SU-DHL-6 (cell line): Measurements from ENCODE around the gene SMIM26.

Experiments
- H2AFZ ChIP-seq: fragments of 200-600 bp; sonication (generic); 2 replicates; pipeline ENCODE4 v1.6.1; 2014; ENCODE audit warnings: low read depth, mild to moderate bottlenecking, moderate library complexity, mixed read lengths, antibody characterized with exemption, low read length; ENCODE audit not compliant: severe bottlenecking
- H3F3A ChIP-seq: fragments of 200-600 bp; shearing (Covaris generic); 2 replicates; pipeline ENCODE4 v1.6.0; 2016; ENCODE audit warnings: antibody characterized with exemption, mild to moderate bottlenecking; ENCODE audit not compliant: insufficient read depth
- H3K27ac ChIP-seq: fragments of 200-600 bp; sonication (generic); 2 replicates; pipeline ENCODE4 v1.5.1; 2016; ENCODE audit warnings: low read depth, mild to moderate bottlenecking, low read length, moderate library complexity, mixed read lengths
- H3K27me3 ChIP-seq: fragments of 200-600 bp; sonication (generic), shearing (Covaris generic); 2 replicates; pipeline ENCODE4 v1.6.0; 2014; ENCODE audit warnings: mild to moderate bottlenecking, low read length
- H3K36me3 ChIP-seq: fragments of 200-600 bp; sonication (generic); 2 replicates; pipeline ENCODE4 v1.6.1; 2014; ENCODE audit warnings: mild to moderate bottlenecking, low read length, mixed read lengths
- H3K4me2 ChIP-seq: fragments of 300-600, 200-600 bp; shearing (Covaris generic), sonication (generic); 2 replicates; pipeline ENCODE4 v1.6.0; 2014; ENCODE audit warnings: low read length, low read depth, mild to moderate bottlenecking; ENCODE audit not compliant: poor library complexity, severe bottlenecking
- H3K4me3 ChIP-seq: fragments of 200-600 bp; sonication (generic); 2 replicates; pipeline ENCODE4 v1.5.1; 2014; ENCODE audit warnings: antibody characterized with exemption, low read length, mild to moderate bottlenecking, mixed read lengths; ENCODE audit not compliant: insufficient read depth, poor library complexity, severe bottlenecking
- H3K79me2 ChIP-seq: fragments of 200-600 bp; sonication (generic); 2 replicates; pipeline ENCODE4 v1.6.1; 2014; ENCODE audit warnings: mild to moderate bottlenecking, low read length, moderate library complexity; ENCODE audit not compliant: insufficient read depth
- H3K9ac ChIP-seq: fragments of 200-600 bp; sonication (generic); 2 replicates; pipeline ENCODE4 v1.7.0; 2014; ENCODE audit warnings: mild to moderate bottlenecking, low read length
- H3K9me2 ChIP-seq: fragments of 200-600 bp; sonication (generic); replicated peaks from 2 replicates; pipeline ENCODE4 v1.6.1; 2014; ENCODE audit warnings: low read length; ENCODE audit not compliant: insufficient read depth
- H3K9me3 ChIP-seq: fragments of 200-600 bp; sonication (generic); 2 replicates; pipeline ENCODE4 v1.6.1; 2014; ENCODE audit warnings: low read length, mixed read lengths; ENCODE audit not compliant: insufficient read depth
- H4K20me1 ChIP-seq: fragments of 200-600 bp; sonication (generic); 2 replicates; pipeline ENCODE4 v1.6.1; 2014; ENCODE audit warnings: low read depth, mild to moderate bottlenecking, antibody characterized with exemption, low read length, moderate library complexity, mixed read lengths
- EZH2phosphoT487 ChIP-seq: fragments of 200-600 bp; sonication (generic), shearing (Covaris generic); conservative IDR thresholded peaks from 2 replicates; pipeline ENCODE4 v1.6.1; 2018; ENCODE audit warnings: mild to moderate bottlenecking, antibody characterized with exemption, low read length, moderate library complexity, mixed read lengths
- TF ChIP-seq, protein P1 (sequence below): fragments of 200-600 bp; sonication (generic); IDR thresholded peaks from one replicate; pipeline ENCODE4 v1.5.1; 2017; ENCODE audit warnings: antibody characterized with exemption, mild to moderate bottlenecking, low read length, moderate library complexity; ENCODE audit not compliant: insufficient read depth, poor library complexity, severe bottlenecking

The SMIM26 gene

DNA sequence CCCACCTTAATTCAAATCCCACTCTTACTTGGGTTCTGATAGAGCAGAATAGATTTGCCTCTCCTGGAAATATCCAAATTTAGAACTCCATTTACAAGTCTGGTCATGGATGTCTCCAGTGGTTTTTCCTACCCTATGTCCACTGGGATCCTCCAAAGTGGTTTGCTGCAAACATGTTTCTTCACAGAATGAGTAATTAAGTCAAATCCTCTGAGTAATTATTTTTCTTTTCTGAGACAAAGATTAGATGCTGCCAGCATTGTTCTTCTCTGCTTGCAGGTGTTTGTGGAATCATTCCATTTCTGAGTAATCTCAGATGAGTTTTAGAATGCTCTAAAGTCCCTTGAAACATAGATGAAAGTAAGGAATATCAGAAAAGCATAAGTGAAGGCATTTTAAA lies 42.5 kb downstream of the SMIM26 start:
- H3K36me3 ChIP-seq, result no peaks in the 10 kb centered on the region
- no peaks in the 10 kb centered on the region for H3K79me2 ChIP-seq
- H3F3A ChIP-seq, result no peaks in the 10 kb centered on the region
- no peaks in the 10 kb centered on the region for H4K20me1 ChIP-seq
- H3K4me2 ChIP-seq, result no peak overlapping the region
- no peak overlapping the region for H2AFZ ChIP-seq
- no peak overlapping the region for H3K9ac ChIP-seq
- H3K27ac ChIP-seq, result no peak overlapping the region
- no peak overlapping the region for H3K4me3 ChIP-seq
- no peaks in the 10 kb centered on the region for H3K9me3 ChIP-seq
- no peaks in the 10 kb centered on the region for H3K27me3 ChIP-seq
- TF ChIP-seq EZH2phosphoT487, result no peak
- TF ChIP-seq, protein P1, sequence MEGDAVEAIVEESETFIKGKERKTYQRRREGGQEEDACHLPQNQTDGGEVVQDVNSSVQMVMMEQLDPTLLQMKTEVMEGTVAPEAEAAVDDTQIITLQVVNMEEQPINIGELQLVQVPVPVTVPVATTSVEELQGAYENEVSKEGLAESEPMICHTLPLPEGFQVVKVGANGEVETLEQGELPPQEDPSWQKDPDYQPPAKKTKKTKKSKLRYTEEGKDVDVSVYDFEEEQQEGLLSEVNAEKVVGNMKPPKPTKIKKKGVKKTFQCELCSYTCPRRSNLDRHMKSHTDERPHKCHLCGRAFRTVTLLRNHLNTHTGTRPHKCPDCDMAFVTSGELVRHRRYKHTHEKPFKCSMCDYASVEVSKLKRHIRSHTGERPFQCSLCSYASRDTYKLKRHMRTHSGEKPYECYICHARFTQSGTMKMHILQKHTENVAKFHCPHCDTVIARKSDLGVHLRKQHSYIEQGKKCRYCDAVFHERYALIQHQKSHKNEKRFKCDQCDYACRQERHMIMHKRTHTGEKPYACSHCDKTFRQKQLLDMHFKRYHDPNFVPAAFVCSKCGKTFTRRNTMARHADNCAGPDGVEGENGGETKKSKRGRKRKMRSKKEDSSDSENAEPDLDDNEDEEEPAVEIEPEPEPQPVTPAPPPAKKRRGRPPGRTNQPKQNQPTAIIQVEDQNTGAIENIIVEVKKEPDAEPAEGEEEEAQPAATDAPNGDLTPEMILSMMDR, result no peak
- no peaks in the 10 kb centered on the region for H3K9me2 ChIP-seq

DNA sequence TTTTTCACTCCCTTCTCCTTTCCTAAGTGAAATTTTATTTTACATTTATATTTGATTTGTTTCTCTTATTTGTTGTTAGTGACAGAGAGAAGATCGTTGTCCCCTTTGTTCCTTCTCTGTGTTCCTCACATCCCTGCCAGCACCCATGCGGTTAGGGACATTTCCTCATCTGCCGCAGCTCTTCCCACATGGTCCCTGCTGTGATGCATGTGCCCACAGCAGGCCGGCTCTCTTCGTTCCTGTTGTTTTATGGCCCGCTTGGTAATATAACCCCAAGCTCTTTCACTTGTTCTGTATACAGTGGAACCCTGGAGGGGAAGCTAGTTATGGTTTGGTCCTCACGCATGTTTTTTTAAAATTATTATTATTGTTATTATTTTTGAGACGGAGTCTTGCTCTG lies 44.3 kb downstream of the SMIM26 start:
- Histone ChIP-seq H3K9me2 (no peaks in the 10 kb centered on the region), H4K20me1 (no peaks in the 10 kb centered on the region), H3K4me2 (no peak overlapping the region), H3K27me3 (no peaks in the 10 kb centered on the region), H3F3A (no peaks in the 10 kb centered on the region), H3K4me3 (no peak overlapping the region), H3K27ac (no peak overlapping the region), H3K9ac (no peak overlapping the region), H2AFZ (no peak overlapping the region), H3K79me2 (no peaks in the 10 kb centered on the region), H3K9me3 (no peaks in the 10 kb centered on the region), H3K36me3 (no peaks in the 10 kb centered on the region)
- TF ChIP-seq EZH2phosphoT487, result no peak

- no peak overlapping the region for H3K27ac ChIP-seq
- no peak for TF ChIP-seq EZH2phosphoT487
- TF ChIP-seq, protein P1, result no peak
- H3K4me3 ChIP-seq, result no peak overlapping the region
- H4K20me1 ChIP-seq, result no peaks in the 10 kb centered on the region
- no peak overlapping the region for H3K9ac ChIP-seq
- no peak overlapping the region for H2AFZ ChIP-seq
- H3K27me3 ChIP-seq, result no peaks in the 10 kb centered on the region
- no peaks in the 10 kb centered on the region for H3K36me3 ChIP-seq
- H3F3A ChIP-seq, result no peaks in the 10 kb centered on the region
- H3K9me3 ChIP-seq, result no peaks in the 10 kb centered on the region
- H3K4me2 ChIP-seq, result no peak overlapping the region
- no peaks in the 10 kb centered on the region for H3K79me2 ChIP-seq
- H3K9me2 ChIP-seq, result no peaks in the 10 kb centered on the region
These were observed 46.3 kb downstream of the SMIM26 start for GRCh38 chr20:18613553-18613952.

GRCh38 chr20:18614244-18614643 lies 47.0 kb downstream of the SMIM26 start:
- Histone ChIP-seq H3K9me3 (no peaks in the 10 kb centered on the region), H3K36me3 (no peaks in the 10 kb centered on the region), H3K9ac (no peak overlapping the region), H3K4me3 (no peak overlapping the region), H3K79me2 (no peaks in the 10 kb centered on the region), H3K27ac (no peak overlapping the region), H4K20me1 (no peaks in the 10 kb centered on the region), H3F3A (no peaks in the 10 kb centered on the region), H2AFZ (no peak overlapping the region), H3K9me2 (no peaks in the 10 kb centered on the region), H3K27me3 (no peaks in the 10 kb centered on the region), H3K4me2 (no peak overlapping the region)
- TF ChIP-seq, protein P1, result no peak
- no peak for TF ChIP-seq EZH2phosphoT487
